GM18870 (cell line): ENCODE results near the gene CMSS1.
"Not testable (repeated sequence)": the region's sequence is repeated elsewhere in the genome, so short reads cannot be mapped to it uniquely, and the experiment has no call there.

Experiments
- ATAC-seq: cut with Tn5 transposase; IDR thresholded peaks from one replicate; pipeline ENCODE4 v1.9.1; 2021; ENCODE audit warnings: moderate library complexity; ENCODE audit not compliant: unreplicated experiment

The CMSS1 gene

DNA sequence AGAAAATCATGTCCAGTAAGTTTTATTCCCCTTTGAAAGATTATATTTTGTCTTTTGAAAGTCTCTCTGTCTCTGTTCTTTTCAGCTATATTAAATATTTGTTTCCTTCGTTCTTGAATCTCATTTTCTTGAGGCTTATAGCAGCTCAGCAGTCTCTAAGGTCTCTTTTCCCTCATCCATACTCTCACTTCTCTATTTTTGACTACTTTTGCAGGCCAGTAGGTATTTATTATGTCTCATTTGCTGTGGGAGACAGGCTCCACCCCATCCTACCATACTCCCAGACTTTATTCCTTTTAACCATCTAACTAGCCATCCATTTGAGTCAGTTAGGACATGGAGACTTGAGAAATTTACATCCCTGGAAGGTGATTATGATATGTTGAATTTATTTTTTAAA, 225.6 kb downstream of the CMSS1 start:
- ATAC-seq = no peak

DNA sequence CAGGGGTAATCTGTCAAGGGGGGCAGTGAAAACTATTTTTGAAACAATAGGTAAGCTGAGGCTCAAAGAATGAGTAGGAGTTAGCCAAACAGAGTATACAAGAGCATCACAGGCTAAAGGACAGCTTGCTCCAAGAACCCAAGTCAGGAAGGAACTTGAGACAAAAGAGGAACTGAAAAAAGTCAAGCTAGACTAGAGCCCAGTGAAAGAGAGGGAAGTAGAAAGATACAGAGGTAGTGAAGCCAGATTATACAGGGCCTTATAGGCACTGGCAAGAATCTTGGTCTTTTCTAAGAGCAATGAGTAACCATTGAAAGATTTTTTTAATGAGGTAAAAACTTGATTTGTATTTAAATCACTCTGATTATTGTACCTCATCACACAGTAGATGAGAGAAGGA, 226.7 kb downstream of the CMSS1 start:
- peak; percentile 87 for ATAC-seq

DNA sequence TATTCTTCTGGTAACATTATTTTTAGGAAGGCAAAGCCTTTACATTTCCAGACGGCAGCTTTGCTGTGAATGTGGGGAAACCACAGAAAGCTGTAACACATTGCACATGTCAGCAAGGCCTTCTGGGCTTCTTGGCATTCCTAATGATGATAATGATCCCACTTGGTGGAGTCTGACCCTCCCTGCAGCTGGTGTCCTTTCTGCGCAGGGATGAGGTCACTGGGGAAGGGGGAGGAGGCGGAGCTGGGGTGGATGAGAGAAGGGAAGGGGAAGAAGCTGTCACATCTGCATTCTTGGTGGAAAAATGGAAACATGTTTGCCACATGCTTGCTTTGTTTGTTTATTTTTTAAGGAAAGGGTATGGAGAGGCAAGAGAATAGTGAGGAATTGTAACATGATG, 228.0 kb downstream of the CMSS1 start:
- ATAC-seq = no peak

DNA sequence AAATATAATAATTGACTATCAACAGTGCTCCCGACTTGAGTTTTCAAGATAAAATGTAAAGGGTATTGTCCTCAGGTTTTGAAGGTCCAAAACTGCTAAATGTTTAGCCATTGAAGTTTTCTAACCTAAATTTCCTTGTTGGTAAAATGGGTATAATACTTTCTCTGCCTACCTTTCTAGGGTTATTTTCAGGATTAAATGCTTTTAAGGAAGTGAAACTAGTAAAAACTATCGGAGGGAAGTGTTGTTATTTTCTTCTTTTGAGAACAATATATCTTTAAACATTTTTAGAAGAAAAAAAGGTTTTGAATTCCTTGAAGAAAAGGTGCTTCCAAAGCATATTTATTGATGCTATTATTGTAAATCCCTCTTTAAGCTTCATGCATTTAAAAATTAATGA, 229.3 kb downstream of the CMSS1 start:
- ATAC-seq = no peak

DNA sequence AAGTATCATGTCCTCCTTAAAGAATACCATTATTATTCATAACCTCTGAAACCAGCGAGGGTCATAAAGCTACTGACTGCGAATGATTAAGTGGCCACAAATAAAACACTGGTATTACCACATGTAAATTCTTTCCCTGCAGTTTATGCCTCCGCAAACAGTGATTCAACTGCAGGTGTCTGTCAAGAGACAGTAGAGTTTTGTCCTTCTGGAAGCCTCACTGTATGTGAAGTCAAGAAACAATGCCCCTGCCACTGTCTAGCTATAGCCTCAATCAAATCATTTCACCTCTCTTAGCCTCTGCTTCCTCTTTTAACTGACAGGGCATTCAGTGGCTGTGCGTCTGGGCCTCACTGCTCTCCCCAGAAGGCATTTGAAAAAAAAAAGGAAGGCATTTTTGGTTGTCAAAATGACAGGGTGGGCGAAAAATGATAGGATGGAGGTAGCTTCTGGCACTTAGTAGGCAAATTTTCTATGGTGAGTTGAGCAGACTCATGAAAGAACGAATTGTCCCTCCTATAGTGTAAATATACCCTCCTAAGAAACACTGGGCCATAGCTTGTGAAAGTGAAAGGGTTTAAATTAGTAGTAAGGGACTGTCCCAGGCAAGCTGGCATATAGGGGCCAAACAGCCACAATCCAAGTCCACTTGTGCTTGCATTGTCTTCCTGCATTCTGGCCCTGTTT, 229.9 kb downstream of the CMSS1 start:
- peak; percentile 76 for ATAC-seq

DNA sequence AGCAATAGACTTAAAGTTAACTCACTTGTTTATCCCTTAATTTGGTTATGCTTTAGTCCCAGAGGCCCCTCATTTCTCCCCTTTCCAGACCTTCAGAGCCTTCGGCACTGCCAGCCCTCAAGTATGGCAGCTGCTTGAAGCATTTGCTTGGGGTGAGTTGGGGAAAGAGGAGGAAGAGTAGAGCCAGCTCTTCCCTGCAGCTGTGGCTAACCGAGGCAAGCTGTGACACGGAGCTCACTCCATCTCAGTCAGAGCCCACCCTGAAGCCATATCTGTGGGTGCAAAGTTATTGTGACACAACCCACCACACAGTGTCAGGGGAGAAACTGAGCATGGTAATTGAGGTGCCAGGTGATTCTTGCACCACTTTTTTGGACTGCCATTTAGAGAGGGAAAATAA, 230.6 kb downstream of the CMSS1 start:
- no peak for ATAC-seq

DNA sequence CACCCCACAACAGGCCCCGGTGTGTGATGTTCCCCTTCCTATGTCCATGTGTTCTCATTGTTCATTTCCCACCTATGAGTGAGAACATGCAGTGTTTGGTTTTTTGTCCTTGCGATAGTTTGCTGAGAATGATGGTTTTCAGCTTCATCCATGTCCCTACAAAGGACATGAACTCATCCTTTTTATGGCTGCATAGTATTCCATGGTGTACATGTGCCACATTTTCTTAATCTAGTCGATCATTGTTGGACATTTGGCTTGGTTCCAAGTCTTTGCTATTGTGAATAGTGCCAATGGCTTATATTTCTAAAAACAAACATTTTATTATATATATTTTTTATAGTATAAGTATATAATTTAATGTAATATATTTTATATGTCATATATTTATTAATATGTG, 233.9 kb downstream of the CMSS1 start:
- not testable (repeated sequence) for ATAC-seq

DNA sequence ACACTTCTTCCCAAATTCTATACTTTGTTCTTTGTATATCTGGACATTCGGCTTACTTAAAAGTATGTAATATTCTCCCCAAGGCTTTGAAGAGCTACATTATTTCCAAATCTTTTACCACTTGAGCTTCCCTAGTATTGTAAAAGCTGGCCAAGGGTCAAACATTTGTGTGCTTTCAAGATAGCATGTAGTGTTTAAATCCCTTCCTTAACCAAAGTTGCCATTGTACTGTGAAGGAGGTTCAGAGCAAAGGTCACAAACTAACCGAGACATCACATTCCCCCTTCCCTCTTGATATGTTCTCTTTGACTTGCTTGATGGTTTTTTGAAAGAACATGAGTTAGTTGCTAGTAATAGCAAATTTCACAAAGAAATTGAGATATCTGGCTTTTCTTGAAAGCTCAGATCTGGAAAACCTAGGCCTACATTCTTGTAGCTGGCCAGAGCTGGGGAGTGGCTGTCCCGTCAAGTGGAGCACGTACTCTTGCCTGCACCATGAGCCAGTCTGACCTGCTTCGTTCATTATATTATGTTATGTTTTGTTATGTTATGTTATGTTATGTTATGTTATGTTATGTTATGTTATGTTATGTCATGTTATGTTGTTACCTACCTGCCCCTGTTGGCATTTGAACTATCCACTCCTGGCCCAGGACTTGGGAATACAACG, 236.4 kb downstream of the CMSS1 start:
- ATAC-seq = no peak

DNA sequence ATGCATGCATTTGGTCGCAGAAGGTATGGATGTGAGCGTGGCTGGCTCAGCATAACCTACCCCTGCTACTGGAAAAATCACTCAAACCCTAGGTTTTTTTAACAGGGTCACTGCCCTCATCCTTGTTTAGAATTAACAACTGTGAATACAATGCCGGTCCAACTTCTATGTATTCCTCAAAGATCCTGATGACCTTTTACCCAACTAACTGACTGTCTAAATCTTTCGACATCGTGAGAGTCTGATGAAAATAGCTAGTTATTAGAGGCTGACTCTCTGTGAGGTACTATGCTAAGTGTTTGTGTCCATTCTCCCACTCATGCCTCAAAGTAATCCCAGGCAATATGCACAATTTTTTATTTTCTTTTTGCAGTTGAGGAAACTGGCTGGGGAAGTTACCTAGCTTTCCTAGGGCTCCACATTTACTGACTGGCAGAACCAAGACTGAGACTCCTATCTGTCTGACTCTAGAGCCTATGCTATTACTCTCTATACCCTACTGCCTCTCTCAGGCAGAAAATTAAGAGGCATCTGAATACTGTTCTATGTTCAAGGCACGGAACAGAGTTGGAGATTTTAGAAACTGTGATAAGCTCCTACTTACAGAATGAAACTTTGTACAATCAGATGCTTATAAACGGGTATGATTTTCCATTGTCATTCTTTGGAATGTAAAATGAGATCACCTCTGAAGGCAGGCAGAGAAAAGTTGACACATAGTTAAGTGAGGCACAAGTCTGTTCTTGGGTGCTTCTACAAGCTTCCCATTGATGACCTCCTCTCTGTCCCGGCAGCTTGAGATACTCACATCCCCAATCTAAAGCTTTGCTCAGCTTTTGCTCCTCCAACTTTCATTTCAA, 240.3 kb downstream of the CMSS1 start:
- ATAC-seq = no peak

DNA sequence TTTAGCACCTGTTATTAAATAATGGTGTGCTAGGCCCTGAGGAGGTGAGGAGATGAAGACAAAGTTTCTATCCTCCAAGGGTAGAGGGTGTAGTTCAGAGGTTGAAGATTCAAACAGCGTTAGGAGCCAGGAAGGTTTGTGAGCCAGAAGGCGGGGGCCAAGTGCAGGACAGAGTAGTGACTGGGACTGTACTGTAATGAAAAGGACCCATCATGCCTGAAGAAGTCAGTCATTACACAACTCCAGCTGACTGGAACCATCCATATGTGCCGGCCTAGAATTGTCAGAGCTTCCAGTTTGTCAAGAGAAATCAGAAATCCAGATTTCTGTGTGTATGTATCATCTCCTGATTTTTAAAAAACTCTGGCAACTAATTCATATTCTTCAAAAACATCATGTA, 241.8 kb downstream of the CMSS1 start:
- no peak for ATAC-seq

DNA sequence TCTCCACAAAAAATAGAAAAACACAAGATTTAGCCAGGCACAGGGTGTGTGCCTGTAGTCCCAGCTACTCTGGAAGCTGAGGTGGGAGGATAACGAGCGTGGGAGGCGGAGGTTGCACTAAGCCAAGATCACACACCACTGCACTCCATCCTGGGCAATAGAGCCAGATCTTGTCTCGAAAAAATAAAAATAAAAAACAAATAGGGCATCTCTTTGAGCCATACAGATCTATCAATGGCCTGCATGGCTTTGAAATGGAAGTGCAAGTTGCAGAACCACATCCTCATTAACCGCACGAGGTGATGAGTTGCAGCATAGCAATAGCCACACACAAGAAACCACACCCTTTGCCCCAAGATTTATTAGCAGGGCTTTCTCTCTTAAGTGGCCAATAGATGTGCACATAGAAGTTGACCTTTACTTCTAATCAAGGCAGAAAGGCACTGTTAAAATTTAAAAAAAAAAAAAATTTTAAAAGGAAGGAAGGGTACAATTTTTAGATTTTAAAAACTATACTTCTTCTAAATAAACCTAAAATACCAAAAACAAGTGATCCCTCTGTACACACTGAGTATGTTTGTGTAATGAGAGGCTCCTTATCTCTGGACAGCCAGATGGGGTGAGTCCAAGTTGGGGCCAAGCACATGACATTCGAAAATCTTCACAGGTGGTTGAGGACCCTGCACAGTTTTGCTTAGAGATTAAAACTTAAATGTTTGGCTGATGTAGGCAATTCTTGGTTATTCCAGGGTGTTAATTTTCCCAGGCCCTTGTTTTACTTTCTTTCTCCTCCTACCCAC, 243.2 kb downstream of the CMSS1 start:
- no peak for ATAC-seq

DNA sequence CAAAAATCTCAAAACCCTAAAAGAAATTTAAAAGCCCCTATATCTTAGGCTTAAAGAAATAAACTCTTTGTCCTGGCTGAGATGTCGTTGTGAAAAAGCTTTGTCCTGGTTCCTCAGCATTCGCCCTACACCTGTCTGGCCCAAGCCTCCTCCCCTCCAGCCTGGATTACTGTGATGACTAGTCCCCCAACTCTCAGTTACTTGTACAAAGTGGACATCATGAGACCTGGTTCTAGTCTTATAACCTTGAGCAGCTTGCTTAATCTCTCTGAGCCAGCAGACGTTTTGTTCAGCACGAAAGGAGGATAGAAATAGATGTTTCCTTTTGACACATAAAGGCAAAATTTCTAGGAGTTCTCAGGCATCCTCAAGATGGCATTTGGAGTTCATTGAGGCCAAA, 245.0 kb downstream of the CMSS1 start:
- ATAC-seq = no peak

DNA sequence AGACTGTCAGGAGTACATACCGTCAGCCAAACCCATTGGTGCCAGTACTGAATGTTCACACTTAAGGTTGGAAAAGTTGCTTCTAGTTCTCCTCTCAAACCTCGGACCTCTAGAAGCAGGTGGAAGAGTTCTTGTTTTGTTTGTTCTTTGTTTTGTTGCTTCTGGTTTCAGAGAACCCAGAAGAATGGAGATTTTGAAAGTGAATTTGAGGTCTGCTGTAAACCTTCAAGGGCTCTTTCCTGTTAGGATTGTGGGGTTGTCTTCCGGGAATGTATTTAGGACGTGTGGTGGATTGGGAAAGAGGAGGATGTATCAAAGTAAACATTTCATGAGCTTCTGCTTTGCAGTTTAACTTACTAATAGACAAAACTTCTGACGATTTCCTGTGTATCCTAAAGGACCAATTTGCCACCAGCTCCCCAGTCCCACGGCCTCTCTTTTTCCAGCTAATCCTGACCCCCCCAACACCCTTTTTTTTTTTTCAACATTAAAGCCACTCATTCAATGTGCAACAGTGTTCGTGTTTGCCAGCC, 246.3 kb downstream of the CMSS1 start:
- ATAC-seq = no peak

DNA sequence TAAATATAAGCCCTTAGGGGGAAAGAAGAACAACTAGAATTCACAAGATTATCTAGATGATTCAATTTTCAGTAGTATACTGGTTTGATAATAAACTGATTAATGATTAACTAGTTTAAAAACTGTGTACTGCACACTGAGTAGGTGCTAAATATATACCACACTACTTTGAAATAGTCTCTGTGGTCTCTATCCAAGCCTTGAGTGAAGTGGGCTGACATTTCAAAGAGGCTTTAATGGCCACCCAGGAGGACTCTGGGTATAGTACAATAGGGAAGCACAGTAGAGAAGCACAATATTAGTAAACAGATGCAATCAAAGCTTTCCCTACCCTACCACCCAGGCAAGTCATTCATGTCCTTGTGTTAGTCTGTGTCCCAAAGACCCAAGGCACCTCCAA, 249.9 kb downstream of the CMSS1 start:
- no peak for ATAC-seq

DNA sequence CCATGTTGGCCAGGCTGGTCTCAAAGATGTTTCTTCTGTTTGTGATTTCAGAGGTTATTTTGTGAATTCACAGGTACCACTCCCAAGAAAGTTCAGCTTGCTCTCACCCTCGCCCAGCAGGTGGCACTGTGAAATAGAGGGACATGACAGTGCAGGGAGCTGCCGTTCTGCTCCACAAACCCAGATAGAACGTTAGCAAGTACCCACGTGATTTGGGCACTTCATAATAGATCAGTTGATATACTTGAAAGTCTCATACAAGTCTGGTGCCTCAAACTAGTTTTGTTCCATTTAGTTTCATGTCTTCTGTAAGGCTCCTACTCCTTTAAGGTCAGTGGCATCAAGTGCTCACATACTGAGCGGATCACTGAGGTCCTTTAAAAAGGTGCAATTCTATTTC, 251.2 kb downstream of the CMSS1 start:
- peak; percentile 47 for ATAC-seq

DNA sequence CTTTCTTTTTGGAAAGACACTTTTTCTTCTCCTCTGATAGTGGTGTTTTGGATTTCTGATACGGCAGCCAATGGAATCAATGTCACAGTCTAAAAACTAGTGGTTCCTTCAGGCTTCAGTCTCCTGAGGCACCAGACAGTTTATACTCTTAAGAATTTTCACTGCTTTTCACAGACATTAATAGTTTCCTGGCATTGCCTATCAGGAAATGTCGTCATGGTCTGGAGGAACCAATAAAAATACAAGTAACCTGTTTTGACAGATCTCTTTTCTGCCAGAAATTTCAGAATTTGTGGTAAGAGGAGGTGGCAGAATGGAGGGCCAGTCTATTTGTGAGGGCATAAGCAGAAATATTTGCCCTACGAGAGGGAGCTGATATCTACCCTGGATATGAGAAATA, 251.8 kb downstream of the CMSS1 start:
- no peak for ATAC-seq

DNA sequence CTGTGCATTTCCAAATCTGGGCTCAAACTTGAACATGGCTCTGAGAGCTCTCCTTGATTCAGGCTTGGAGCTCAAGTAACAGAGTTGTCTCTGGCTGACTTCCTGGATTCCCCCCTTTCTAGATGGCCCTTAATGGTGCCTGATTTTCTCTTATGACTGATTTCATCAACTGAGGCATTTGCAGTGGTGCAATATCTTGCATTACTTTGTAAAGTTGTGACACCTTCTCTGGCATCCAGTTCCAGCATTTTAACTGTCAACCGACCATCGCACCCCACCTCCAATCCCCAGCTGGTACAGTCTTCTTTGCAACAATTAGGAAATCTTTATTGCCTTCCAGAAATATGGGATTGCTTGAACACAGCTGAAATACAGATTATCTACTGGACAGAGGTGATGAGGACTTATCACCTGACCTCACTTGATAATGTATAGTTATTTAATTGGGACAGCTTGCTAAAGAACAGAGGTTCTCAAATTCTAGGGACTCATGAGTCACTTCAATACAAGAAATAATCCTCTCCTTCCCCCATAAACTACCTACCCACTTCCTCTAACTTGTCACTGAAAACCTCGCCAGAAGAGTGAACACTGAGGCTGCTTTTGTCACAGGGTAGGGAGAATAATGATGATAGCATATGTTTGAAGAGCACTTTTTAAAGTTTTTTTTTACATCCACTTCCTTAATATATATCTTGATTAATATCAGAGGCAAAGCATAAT, 254.8 kb downstream of the CMSS1 start:
- ATAC-seq = peak; percentile 53

DNA sequence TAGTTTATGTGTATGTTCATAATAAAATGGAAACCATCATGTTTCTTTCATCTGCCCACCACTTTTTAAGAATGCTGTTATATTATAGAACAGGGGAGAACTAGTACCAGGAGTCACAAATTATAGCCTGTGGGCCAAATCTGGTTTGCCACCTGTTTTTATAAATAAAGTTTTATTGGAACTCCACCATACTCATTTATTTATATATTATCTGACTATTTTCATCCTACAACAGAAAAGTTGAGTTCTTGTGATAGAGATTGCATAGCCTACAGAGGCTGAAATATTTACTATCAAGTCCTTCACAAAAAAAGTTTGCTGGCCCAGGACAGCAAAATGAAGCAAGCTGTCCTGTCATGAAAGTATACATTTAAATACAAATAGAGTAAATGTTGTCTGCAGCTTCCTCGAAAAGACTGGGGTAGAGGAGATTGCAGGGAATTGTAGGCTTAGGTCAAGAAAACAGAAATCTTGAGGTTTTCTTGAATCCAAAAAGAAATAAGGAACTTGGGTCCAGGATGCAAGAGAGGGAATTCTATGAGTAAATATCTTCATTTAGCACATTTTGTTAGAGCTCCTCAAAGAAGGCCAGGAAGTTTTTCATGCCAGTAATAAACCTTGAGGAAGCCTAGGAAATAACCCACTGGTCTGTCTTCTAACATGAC, 255.5 kb downstream of the CMSS1 start:
- no peak for ATAC-seq

DNA sequence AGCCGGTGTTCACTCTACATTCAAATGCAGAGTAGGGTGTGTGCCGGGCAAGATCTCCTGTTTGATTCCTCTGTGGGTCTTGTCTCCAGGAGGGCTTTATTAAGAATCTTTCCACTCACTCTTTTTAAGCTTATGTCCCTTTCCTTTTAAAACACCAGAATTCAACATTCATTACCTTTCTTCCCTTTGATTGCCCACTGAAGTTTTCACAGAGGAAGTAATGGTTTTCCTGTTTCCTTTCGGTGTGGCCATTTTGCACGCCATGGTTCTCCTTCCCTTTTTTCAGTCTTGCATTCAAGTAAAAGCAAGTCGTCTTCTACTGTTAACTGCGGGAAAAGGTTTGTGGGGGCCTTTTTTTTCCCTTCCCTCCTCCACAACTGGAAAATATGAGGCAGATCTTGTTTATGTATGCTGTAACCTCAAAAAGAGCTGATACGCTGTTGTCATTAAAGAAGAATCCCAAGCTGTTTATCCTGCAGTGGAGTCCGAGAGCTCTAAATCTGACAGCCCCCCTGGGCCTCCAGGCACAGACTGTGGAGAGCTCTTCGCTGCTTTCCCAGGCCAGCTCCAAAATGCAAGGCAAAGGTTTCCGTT, 256.1 kb downstream of the CMSS1 start:
- ATAC-seq = no peak
